ENCODE results near the gene MFRP.

DNA sequence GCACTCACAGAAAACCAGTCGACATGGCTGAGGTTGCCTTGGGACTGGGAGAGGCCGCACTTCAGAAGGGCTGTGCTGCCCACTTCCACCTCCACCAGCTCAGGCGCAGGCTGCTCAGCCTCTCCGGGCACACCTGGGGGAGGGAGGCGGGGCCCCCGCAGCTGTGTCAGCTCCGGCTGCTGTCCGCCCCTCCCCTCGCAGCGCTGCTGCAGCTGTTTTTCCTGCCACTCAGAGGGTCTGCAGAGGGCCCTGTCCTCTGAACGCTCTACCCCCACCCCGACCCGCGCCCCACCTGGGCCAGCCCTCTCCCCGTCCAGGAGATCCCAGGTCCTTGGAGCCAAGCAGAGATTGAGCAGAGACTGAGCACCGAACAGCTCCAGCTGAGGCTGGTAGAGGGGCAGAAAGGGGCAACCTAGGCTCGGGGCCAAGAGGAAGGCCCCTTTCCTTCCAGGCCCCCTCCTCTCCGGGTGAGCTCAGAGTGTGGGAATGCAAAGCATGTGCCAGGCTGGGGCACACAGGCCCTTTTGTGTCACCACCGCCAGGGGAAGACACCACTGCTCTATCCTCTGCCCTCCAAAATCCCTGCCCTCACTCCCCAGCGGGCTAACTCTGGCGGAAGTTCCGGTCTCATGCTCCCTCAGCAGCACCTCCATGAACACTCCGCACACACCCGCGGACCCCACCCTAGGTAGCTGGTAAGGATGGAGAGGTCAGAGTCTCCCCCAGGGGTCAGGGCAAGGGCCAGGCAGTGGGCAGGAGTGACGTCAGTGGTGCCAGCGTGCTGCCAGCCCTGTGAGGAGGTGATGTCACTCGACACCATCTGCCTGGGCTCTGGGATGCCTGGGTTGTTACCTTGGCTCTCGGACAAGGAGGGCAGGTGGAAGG, 31.1 kb downstream of the MFRP start:
- no peak for TF ChIP-seq POLR2A (IDR thresholded peaks at IDR 0.05; ENCODE audit: extremely low read depth, insufficient read length)
- TF ChIP-seq, protein P1, sequence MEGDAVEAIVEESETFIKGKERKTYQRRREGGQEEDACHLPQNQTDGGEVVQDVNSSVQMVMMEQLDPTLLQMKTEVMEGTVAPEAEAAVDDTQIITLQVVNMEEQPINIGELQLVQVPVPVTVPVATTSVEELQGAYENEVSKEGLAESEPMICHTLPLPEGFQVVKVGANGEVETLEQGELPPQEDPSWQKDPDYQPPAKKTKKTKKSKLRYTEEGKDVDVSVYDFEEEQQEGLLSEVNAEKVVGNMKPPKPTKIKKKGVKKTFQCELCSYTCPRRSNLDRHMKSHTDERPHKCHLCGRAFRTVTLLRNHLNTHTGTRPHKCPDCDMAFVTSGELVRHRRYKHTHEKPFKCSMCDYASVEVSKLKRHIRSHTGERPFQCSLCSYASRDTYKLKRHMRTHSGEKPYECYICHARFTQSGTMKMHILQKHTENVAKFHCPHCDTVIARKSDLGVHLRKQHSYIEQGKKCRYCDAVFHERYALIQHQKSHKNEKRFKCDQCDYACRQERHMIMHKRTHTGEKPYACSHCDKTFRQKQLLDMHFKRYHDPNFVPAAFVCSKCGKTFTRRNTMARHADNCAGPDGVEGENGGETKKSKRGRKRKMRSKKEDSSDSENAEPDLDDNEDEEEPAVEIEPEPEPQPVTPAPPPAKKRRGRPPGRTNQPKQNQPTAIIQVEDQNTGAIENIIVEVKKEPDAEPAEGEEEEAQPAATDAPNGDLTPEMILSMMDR (IDR thresholded peaks at IDR 0.05; ENCODE audit: low read depth, low read length) = no peak

Measured in NB4 (cell line).